Esophagus muscularis mucosa (tissue), 4 donors: ENCODE measurements around the gene SLC13A3. TPM values are rescaled to one million over a fixed set of nuclear protein-coding genes. Genes with fewer than 3 reads are reported as not detected.

Experiments
- DNase-seq: peaks from one replicate; pipeline ENCODE4 v3.0.0-alpha.2; 2017; ENCODE audit errors: extremely low spot score
- H3K27ac ChIP-seq, 4 donors: fragments of 200-600 bp; sonication (generic); replicated peaks in 1 of 4; 1 replicate in 3 of 4; 2 replicates in 1 of 4; pipeline ENCODE4 v1.5.1; 2016 to 2019; ENCODE audit warnings: mild to moderate bottlenecking in 1 of 4
- H3K27me3 ChIP-seq, 4 donors: fragments of 200-600 bp; sonication (generic); one replicate each; pipeline versions ENCODE4 v1.5.1 to v1.6.0; 2016 to 2019
- H3K36me3 ChIP-seq, 4 donors: fragments of 200-600 bp; sonication (generic); one replicate each; pipeline ENCODE4 v1.5.1; 2016 to 2019
- H3K4me1 ChIP-seq, 4 donors: fragments of 200-600 bp; sonication (generic); one replicate each; pipeline ENCODE4 v1.5.1; 2016 to 2019
- H3K4me3 ChIP-seq, 4 donors: fragments of 200-600 bp; sonication (generic); 1 replicate in 2 of 4; 2 replicates in 2 of 4; pipeline ENCODE4 v1.5.1; 2016 to 2019; ENCODE audit warnings: mild to moderate bottlenecking in 4 of 4, moderate library complexity in 1 of 4
- H3K9me3 ChIP-seq, 4 donors: fragments of 200-600 bp; sonication (generic); 1 replicate in 3 of 4; 2 replicates in 1 of 4; pipeline ENCODE4 v1.5.1; 2016 to 2019
- CTCF ChIP-seq, 3 experiments: fragments of 200-600 bp in 2 of 3; fragments of 450-650 bp in 1 of 3; sonication (generic) in 2 of 3; IDR thresholded peaks; one replicate each; pipeline ENCODE4 v1.5.1; 2017 to 2019; ENCODE audit warnings: antibody characterized with exemption in 3 of 3, mild to moderate bottlenecking in 2 of 3, moderate library complexity in 1 of 3
- EP300 ChIP-seq: sonication (generic); formaldehyde crosslinking; IDR thresholded peaks from one replicate; pipeline ENCODE4 v1.6.1; 2017; ENCODE audit warnings: antibody characterized with exemption
- POLR2A ChIP-seq: fragments of 450-650 bp; IDR thresholded peaks from one replicate; pipeline ENCODE4 v1.6.1; 2017; ENCODE audit warnings: antibody characterized with exemption, moderate library complexity, mild to moderate bottlenecking, low read depth
- POLR2AphosphoS5 ChIP-seq, 2 donors: sonication (generic); formaldehyde crosslinking; IDR thresholded peaks; one replicate each; pipeline ENCODE4 v1.6.1; 2017; ENCODE audit warnings: antibody characterized with exemption in 2 of 2
- WGBS: methylation state at CpG from one replicate; pipeline ENCODE4 v1.1.5; 2018; 5-methylcytosine and 5-hydroxymethylcytosine counted together
- intact Hi-C: fragments of 100-400 bp; cut with DNase I; formaldehyde crosslinking; loops from one replicate; pipeline ENCODE4 v1.15.1; 2023
- total RNA-seq, 4 donors: library from RNA; depleted of rRNA; stranded (reverse); fragments of >200 nt; gene quantifications; one replicate each; pipeline versions ENCODE4 v1.1.0 to v1.2.1, GENCODE V29; 2016

SLC13A3 gene
- total RNA-seq, 4 donors from 2014 or later = 0.42 to 0.66 (median 0.61) TPM

- DNase-seq = no peak
- Histone ChIP-seq H3K4me1 (no peaks in the 10 kb centered on the region), H3K36me3 (no peaks in the 10 kb centered on the region), H3K27ac (no peak overlapping the region), H3K9me3 (no peaks in the 10 kb centered on the region), H3K4me3 (no peak overlapping the region), H3K27me3 (peaks cover 0 to 14% (median 0%) of the 10 kb centered on the region in 4 donors)
- no peak for TF ChIP-seq POLR2AphosphoS5 (IDR thresholded peaks at IDR 0.05)
- no peak for TF ChIP-seq EP300
- TF ChIP-seq CTCF (IDR thresholded peaks at IDR 0.05) = no peak
- TF ChIP-seq POLR2A = no peak
- 89% methylated on average over 2 of the region's 2 CpGs for WGBS
- intact Hi-C loops = no loop called here
Observed at GRCh38 chr20:46698788-46699187, 47.5 kb upstream of the SLC13A3 start.

GRCh38 chr20:46696791-46697279, 45.6 kb upstream of the SLC13A3 start:
- TF ChIP-seq POLR2AphosphoS5 (IDR thresholded peaks at IDR 0.05) (no peak), POLR2A (no peak), CTCF (IDR thresholded peaks at IDR 0.05) (no peak), EP300 (no peak)
- 80% methylated on average over 3 of the region's 3 CpGs for WGBS
- intact Hi-C loops = no loop called here
- Histone ChIP-seq H3K9me3 (no peaks in the 10 kb centered on the region), H3K4me1 (no peaks in the 10 kb centered on the region), H3K27me3 (peaks cover 0 to 14% (median 0%) of the 10 kb centered on the region in 4 donors), H3K27ac (no peak overlapping the region), H3K4me3 (no peak overlapping the region), H3K36me3 (no peaks in the 10 kb centered on the region)
- DNase-seq = no peak

GRCh38 chr20:46695892-46696291, 44.6 kb upstream of the SLC13A3 start:
- Histone ChIP-seq H3K27ac (no peak overlapping the region), H3K9me3 (no peaks in the 10 kb centered on the region), H3K36me3 (no peaks in the 10 kb centered on the region), H3K27me3 (peaks cover 0 to 14% (median 0%) of the 10 kb centered on the region in 4 donors), H3K4me1 (no peaks in the 10 kb centered on the region), H3K4me3 (no peak overlapping the region)
- intact Hi-C loops = no loop called here
- DNase-seq = no peak
- 47% methylated on average over 3 of the region's 3 CpGs for WGBS
- TF ChIP-seq EP300 (no peak), POLR2A (no peak), CTCF (IDR thresholded peaks at IDR 0.05) (no peak), POLR2AphosphoS5 (IDR thresholded peaks at IDR 0.05) (no peak)

GRCh38 chr20:46694484-46694883, 43.2 kb upstream of the SLC13A3 start:
- H3K4me3 ChIP-seq = no peak overlapping the region
- TF ChIP-seq CTCF (IDR thresholded peaks at IDR 0.05) (no peak), POLR2A (no peak), EP300 (no peak), POLR2AphosphoS5 (IDR thresholded peaks at IDR 0.05) (no peak)
- H3K36me3 ChIP-seq = no peaks in the 10 kb centered on the region
- no peaks in the 10 kb centered on the region for H3K9me3 ChIP-seq
- 49% methylated on average over 2 of the region's 2 CpGs for WGBS
- H3K27ac ChIP-seq = no peak overlapping the region
- peaks cover 0 to 6% (median 6%) of the 10 kb centered on the region in 4 donors for H3K4me1 ChIP-seq
- H3K27me3 ChIP-seq = peaks cover 0 to under 1% (median 0%) of the 10 kb centered on the region in 4 donors
- intact Hi-C loops = no loop called here
- DNase-seq = no peak

GRCh38 chr20:46691196-46691595, 39.9 kb upstream of the SLC13A3 start:
- intact Hi-C loops = no loop called here
- H3K27ac ChIP-seq = no peak overlapping the region
- no peak for TF ChIP-seq POLR2AphosphoS5 (IDR thresholded peaks at IDR 0.05)
- no peak for TF ChIP-seq POLR2A
- TF ChIP-seq CTCF (IDR thresholded peaks at IDR 0.05) = no peak
- TF ChIP-seq EP300 = no peak
- 80% methylated on average over 4 of the region's 4 CpGs for WGBS
- no peaks in the 10 kb centered on the region for H3K9me3 ChIP-seq
- H3K4me1 ChIP-seq = peaks cover 19 to 31% (median 28%) of the 10 kb centered on the region in 4 donors
- H3K27me3 ChIP-seq = no peaks in the 10 kb centered on the region
- DNase-seq = no peak
- H3K36me3 ChIP-seq = peaks cover 0 to 9% (median 8%) of the 10 kb centered on the region in 4 donors
- no peak overlapping the region for H3K4me3 ChIP-seq
